ENCODE data around the gene IRF2.
A peak's percentile ranks its signal among the peaks of the same experiment; 100 is the strongest.

IRF2 gene

DNA sequence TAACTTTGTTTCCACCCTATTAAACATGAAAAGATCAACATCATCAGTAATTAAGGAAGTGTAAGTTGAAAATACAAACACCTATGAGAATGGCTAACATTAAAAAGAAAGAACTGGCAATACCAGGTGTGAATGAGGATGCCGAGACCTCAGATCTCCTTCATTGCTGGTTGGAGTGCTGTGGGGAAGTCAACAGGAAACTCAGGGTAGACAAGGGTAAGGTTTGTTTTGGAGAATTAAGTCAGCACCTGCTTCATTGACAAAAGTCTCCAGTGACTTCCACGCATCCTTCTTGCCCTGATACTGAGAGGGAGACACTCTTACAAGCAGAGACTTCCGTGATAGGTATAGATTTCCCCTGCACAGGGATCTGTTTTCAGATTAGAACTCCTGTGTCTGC is 106.1 kb downstream of the IRF2 start:
- DNase-seq (ENCODE audit: low read depth) = no peak

DNA sequence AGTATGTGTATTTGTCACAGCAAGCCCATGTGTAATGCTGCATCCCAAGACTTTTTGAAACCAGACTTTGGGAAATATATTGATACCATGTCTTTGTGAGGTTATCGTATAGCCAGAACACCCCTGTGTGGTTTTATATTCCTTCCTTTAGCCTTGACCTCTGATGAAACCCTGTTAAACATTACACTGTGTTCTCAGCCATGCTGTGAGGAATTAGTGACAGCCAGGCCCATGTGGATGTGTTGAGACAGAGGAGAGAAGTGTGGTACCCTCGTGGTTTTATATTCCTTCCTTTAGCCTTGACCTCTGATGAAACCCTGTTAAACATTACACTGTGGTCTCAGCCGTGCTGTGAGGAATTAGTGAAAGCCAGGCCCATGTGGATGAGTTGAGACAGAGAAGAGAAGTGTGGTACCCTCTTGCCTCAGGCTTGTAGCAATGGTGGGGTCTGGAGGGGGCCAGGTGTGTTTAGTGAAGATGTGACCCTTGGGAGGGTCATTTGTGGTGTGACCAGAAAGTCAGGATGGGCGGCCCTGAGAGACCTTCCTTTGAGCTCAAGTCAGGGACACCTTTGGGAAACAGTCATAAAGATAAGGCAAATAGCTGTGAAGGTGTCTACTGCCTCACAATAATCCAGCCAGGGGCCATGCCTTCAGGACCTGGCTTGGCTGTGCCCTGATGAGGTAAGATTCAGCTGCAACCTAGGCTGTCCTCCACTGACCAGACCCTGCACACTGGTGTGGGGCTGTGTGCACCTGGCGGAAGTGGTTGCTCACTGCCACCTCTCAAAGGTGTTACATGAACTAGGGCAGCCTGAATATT is 110.0 kb downstream of the IRF2 start:
- no peak for DNase-seq (ENCODE audit: low read depth)

DNA sequence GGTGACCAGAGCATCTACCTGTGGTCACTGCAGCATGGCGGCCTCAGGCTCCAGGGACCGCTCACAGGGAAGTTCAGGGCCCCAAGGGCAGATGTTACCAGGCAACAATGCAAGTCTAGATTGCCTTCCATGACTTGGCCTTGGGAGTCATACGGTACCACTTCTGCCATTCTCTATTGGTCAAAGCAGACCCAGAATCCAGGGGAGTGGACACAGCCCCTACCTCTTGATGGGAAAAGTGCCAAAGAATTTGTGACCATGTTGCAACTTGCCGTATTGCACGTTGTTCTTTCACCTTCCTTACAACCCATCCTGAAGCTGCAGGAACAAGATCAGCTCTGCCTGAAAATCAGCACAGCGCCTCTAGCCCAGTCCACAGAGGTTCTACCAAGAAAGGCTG is 111.1 kb downstream of the IRF2 start:
- DNase-seq (ENCODE audit: low read depth) = no peak

DNA sequence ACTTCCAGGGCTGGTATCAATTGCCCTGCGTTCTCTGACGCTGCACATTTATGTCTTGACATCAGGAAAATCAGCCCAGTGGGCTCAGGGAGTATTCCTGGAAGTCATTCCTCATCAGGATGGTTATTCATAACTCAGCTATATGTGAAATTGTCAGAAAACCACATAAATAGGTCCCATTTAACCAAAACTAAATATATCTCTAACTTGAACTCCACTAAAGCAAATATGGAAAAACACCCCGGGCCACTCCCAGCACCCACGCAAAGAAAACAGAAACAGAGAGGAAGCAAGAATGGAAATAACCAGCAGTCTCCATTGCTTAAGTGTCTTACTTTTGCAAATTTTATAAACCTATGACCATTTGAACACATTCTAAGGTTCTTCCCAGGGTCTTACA is 112.0 kb downstream of the IRF2 start:
- no peak for DNase-seq (ENCODE audit: low read depth)

DNA sequence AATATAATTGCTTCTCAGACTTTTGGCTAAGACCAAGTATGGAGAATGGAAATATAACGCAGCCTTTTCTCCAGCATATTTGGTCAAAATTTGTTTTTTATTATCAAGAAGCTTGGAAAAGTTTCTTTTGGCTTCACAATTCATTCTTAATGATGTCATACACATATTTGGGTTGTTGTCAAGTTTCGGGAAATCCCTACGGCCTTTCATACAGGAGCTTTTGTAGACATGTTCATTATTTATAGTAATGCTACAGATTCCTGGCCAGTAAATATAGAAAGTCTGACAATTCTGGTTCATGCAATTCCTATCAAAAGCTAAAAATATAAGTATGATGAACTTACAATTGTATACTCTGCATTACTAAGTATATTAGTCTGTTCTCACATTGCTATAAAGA is 112.9 kb downstream of the IRF2 start:
- peak; percentile 68 for DNase-seq (ENCODE audit: low read depth)

DNA sequence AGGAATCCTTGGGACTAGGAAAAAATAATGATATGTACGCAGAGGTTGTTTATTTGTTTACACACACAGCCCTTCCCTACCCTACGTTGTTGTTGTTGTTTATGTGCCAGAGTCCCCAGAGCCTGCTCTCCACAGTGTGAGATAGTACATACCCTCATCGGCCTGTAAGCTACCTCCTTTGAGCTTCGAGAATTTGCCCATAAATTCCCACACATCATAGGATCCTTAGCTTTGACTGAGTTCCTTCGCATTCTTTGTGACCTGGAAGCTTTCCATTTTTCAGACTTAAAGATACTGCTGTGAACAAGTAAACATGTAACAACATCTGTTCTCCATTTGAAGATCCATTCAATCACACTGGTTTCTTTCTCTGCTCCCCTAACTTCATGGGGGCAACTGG is 114.5 kb downstream of the IRF2 start:
- DNase-seq (ENCODE audit: low read depth) = no peak

DNA sequence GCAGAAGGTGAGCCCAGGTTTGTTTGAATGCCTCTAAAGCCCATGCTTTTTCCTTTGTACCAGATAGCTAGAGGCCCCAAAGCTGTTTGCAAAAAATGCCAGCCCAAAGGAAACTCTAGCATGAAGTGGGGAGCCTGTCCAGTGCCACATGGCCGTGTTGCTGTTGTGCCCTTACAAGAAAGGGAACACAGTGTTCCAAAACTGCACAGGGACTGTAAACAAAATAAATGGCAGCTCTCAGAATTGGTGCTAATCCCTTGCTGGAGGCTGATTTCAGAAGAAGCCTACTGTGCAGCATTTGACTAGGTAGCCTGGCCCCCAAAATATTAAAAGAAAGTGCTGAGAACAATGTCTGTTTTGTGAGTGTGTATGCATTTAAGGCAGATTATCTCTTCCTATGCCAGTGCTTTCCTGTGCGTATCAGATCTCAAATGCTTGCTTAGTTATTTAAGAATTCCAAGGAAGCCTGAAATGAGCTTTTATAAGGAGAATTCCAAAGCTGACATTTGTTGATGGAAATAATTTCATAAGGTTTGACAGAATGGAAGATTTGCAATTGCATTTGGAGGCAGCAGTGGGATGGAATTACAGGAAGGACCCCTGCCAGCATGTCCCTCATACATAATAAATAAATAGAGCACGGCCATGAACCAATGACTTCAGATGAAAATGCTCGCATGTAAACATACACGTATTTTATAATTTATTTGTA is 115.7 kb downstream of the IRF2 start:
- no peak for DNase-seq (ENCODE audit: low read depth)

DNA sequence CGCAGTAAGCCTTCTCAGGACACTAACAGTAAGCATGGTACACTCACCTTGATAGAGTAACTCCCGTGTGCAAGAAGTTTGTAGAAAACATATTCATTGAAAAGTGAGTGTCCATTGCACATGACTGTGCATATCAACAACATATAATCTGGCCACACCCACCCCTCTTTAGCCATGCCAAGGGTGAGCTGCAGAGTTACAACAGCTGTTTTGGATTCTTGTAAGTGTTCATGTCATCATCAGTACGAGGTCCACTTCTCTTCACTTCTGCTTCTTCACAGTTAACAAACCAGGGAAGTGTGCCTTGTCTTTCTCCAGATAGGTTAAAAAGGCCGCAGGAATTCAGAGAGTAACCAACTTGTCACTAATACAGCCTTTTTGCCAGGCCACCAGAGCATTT is 116.6 kb downstream of the IRF2 start:
- DNase-seq (ENCODE audit: low read depth) = no peak

DNA sequence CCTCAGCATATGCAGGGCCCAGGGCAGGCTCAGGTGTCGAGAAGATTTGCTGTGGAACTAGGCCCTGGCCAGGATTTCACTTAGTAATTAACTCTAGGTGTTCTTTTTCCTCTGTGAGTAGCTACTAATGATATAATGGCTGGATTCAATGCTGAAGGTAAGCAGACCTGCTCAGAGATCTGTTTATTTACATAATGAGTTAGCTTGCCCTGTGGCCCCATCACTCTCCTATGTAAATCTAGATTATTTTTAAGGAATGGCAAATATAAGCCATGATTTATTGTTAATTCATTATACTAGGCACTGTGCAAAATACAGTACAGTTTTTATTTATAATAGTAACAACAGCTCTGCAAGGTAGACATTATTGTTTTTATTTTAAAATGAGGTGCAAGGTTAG is 117.2 kb downstream of the IRF2 start:
- no peak for DNase-seq (ENCODE audit: low read depth)

DNA sequence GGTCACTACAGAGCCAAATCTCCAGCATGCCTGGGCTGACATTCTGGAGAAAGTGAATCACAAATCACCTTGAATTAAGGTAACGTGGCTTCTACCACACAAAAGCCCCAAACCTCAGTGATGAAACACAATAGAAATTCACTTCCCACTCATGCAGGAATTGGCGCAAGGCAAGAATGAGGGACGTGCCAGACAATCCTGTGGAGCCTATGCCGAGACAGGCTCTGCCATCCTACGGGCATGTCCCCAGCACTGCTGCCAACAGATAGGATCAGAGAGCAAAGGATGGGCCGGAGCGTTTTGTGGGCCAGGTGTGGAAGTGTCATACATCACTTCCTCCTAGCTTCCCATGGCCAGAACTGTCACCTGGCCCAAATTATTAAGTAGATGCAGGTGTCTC is 118.0 kb downstream of the IRF2 start:
- no peak for DNase-seq (ENCODE audit: low read depth)

DNA sequence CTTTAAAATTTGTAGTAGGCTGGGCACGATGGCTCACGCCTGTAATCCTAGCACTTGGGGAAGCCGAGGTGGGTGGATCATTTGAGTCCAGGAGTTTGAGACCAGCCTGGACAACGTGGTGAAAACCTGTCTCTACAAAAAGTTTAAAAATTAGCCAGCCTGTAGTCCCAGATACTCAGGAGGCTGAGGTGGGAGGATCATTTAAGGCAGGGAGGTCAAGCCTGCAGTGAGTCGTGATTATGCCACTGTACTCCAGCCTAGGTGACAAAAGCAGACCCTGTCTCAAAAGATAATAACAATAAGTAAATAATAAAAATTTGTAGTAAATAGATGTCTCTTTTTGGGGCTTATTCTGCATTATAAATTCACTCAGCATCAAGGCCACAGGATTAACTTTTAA is 118.5 kb downstream of the IRF2 start:
- DNase-seq (ENCODE audit: low read depth) = no peak

DNA sequence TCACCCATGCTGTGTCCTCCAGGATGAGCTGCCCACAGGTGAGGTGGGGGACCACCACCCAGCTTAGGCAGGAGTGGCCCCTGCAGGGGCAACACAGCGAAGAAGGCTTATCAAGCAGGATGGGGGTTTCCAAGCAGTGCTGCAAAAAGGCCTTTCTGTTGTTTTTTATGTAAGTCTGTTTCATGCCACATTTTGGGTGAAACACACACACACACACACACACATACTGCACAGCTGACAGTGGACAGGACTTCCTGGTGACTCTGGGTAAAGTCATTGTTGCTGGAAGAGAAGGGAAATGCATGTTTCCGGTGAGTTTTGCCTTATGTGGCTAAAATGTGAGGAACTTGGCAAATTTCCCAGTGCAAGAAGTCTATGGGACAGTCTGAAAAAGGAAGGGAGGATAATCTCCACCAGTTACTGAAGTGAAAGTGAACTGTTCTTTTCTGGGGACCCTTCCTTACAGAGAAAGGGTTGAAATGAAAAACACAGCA is 119.2 kb downstream of the IRF2 start:
- peak; percentile 86 for DNase-seq (ENCODE audit: low read depth)

DNA sequence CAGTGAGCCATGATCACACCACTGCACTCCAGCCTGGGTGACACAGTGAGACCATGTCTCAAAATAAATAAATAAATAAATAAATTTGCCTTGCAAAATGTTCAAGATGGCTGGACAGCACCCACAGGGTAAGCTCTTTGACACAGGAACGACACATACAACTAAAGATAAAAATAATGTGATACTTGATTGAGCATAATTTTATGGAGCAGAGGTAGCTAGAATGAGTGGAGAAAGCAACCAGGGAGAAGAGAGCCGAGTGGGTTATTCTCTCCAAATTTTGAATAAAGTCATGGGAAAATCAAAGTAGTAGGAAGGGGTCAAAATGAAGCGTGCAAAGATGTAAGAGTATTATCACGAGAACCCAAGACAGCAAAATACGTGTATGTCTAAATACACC is 121.5 kb downstream of the IRF2 start:
- no peak for DNase-seq (ENCODE audit: low read depth)

DNA sequence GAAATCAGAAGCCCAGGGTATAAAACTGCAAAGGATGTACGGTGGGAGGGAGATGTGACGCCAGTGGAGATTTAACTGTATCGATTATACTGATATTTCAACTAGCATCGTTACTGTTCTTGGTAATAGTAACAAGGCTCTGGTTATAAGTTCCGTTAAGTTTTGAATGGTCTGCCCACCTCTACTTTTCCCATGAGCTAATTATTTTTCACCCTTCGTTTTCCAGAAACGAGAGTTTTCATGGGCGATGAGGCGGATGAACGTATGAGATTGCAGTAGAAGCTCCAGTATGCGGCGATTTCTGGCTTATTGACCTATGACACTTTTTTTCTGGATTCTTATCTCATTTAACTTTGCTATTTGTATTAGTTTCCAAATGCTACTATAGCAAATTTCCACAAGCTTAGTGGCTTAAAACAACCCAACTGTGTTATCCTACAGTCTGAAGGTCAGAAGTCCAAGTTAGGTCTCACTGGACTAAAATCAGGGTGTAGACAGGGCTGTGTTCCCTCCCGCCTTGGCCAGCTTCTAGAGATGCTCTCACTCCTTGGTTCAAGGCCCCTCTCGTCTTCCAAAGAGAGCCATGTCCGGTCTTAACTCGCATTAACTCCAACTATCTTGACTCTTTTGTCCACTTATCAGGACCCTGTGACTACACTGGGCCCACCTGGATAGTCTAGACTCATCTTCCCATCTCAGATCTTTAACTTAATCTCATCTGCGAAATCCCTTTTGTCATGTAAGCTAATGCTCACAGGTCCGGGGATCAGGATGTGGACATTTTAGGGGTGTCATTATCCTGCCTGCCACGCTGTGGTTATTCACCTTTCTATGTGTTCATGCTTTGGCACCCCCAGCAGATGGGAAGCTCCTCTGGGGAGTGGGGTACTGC is 122.5 kb downstream of the IRF2 start:
- DNase-seq (ENCODE audit: low read depth) = no peak

DNA sequence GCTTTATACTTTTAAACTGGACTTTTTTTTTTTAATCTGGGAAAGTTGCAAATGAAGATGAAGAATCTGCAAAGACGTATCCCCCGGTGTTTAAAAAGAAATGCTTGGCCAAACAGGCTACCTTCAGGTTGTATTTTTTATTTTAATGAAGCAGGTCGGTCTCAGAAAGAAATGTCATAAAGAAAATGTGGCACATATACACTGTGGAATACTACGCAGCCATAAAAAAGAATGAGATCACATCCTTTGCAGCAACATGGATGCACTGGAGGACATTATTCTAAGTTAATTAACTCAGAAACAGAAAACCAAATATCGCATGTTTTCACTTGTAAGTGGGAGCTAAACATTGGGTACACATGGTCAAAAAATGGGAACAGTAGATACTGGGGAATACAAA is 123.4 kb downstream of the IRF2 start:
- DNase-seq (ENCODE audit: low read depth) = no peak

DNA sequence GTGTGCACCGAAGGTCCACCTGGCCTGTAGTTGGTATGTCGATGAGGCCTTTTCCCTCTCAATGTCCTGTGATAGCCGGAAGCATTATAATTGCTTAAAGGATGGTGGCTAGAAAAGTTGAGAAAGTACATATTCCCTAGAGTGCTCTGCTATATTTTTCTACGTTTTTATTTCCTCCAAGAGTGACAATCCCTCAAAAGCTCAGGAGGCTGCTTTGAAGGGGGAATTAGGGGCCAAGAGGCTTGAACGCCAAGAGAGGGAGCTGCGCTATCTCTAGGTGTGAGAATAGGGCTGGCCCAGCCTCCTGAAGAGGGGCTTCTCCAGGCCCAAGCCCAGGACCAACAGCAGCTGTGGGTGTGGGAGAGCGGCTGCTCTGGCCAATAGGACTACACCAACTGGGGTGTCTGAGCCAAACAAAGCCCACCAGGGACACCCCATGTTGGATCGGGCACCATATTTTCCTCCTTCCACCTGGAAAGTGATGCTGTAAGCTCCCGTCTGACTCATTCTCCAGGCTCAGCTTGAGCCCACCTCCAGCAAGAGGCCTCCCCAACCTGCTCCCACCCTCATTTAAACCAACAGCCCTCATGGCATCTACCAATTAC is 124.0 kb downstream of the IRF2 start:
- DNase-seq (ENCODE audit: low read depth) = no peak

DNA sequence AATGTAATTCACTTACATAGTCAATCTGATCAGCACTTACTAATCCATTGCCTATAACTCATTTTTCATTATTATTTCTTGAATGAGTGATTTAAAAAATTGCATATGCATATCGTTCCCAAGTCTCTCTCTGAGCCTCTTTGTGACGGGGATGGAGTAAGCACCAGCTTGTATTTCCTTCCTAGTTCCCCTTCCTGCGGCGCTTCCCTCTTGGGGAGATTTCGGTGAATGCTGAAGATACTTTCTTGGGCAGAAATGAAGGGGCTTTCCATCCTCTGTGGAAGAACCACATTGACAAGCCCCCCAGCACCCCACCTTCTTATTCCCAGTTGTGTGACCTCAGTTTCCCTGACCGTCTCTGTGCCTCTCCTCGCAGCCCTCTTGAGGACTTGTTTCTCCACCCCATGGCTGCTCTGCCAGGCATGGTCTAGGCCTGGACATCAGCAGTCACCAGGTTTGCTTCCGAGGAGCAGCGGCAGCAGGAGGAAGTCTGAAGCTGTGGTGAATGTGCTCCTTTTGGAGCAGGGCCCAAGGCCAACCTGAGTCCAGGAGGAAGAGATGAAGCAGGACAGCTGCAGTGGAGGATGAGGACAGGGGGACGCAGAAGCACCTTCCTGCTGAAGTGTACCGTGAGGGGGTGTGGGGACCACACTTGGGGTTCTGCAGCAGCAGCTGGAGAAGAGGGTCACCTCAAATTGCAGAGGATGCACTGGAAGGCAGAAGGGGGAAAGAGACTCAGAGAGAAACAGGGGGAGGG is 124.9 kb downstream of the IRF2 start:
- no peak for DNase-seq (ENCODE audit: low read depth)

DNA sequence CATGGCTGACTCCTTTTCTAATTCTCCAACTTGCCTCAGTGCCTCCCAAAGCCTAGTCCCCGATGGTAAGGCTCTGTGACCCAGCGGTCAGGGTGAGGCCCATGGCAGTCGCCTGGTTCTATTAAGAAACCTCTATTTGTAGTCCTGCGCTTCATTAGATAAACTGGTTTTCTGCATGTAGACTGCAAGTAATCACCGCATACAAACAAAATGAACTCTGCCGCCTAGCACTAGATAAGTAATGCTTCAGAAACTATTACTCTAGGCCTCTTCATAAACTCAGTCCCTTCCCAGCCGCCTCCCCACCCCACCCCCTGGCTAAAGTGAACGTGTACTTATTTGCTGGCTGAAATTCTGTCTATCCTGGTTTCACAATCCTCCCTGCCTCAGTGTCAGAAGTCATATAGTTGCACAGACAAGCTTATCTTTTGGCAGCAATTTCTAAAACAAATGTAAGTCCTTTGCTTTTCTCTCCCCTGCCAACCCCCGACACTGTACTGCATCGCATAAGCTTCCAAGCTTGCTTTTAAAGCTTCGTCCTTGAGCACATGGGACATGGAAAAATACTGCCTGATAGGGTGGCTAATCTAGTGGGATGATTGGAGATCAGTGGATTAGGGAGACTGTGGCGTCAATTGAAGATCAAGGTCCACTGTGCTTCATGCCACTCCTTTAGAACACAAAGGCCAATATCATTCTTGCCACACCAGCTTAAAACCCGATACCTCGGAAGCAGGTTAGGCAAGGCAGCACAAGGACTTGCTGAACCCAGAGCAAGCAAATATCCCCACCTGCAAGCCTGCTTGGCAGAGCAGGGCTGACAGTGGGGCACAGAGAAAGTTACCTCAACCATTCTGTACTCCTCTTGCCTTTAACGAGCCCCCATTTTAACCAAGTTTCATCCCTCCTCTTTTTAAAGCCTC is 125.8 kb downstream of the IRF2 start:
- DNase-seq (ENCODE audit: low read depth) = peak; percentile 92

DNA sequence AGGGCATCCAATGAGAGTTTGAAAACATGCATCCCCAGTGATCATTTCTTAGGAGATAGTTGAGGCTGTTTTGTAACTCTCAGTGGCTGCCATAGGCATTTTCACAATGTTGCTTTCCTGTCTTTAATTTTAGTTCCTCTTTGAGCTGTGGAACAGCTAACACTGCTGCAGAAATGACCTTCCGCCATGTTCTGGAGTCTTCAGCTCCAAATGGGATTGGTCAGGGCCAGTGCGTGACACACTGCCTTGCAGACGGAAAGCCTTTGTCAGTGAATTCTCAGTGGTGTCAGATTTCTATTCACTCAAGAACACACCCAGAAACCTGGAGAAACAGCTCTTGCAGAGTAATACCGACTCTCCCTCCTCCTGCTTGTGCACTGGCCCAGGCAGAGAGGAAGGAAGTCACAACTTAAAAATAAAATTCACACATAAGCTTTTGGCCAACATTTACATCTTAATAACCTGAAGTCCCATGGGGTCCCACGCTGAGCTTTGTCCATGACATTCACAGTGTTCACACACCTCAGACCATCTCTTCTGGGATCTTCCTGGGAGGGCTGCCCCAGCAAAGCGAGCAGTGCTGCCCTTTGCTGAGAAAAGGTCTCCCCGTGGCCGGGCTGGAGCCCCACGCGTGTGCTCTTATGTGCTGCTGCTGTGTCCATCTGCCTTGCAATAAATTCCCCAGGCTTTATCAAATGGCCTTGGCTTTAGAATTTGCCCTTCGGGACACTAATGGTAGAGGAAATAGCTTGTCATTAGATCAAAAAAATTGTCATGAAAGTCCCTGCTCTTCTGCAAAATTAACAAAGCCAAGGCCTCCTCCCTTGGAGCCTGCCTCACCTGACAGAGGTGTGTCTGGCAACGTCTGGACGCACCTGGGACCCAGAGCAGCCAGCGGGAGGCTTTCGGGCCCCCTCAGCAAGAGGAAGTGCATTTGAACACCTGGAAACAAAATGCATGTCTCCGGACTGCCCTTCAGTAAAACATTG is 126.8 kb downstream of the IRF2 start:
- peak; percentile 91 for DNase-seq (ENCODE audit: low read depth)

Measured in iris pigment epithelial cell (primary cell).